Right atrium auricular region (tissue), 2 donors: ENCODE measurements around the gene GFRA1. TPM values are rescaled to one million over a fixed set of nuclear protein-coding genes. Genes with fewer than 3 reads are reported as not detected.

Experiments
- DNase-seq: peaks from one replicate; pipeline ENCODE4 v3.0.0-alpha.2; 2019; ENCODE audit warnings: low spot score
- H3K27ac ChIP-seq, 2 donors: fragments of 200-600 bp; sonication (generic); 1 replicate in 1 of 2; 2 replicates in 1 of 2; pipeline ENCODE4 v1.5.1; 2016 to 2019
- H3K27me3 ChIP-seq, 2 donors: fragments of 200-600 bp; sonication (generic); one replicate each; pipeline versions ENCODE4 v1.5.1 to v1.6.0; 2017 to 2019
- H3K36me3 ChIP-seq: fragments of 200-600 bp; sonication (generic); one replicate; pipeline ENCODE4 v1.5.1; 2016
- H3K4me1 ChIP-seq, 2 donors: fragments of 200-600 bp; sonication (generic); one replicate each; pipeline versions ENCODE4 v1.5.1 to v1.6.0; 2017 to 2019
- H3K4me3 ChIP-seq, 2 donors: fragments of 200-600 bp; sonication (generic); 1 replicate in 1 of 2; 2 replicates in 1 of 2; pipeline ENCODE4 v1.5.1; 2017 to 2019; ENCODE audit warnings: mild to moderate bottlenecking in 1 of 2, moderate library complexity in 1 of 2
- H3K9me3 ChIP-seq, 2 donors: fragments of 200-600 bp; sonication (generic); one replicate each; pipeline ENCODE4 v1.5.1; 2019
- total RNA-seq, 2 donors: library from RNA; depleted of rRNA; stranded (reverse); fragments of >200 nt; gene quantifications; one replicate each; pipeline ENCODE4 v1.1.0, GENCODE V29; 2016
- TF ChIP-seq, protein P1 (sequence below), 2 donors: fragments of 200-600 bp; sonication (generic); IDR thresholded peaks; one replicate each; pipeline ENCODE4 v1.5.1; 2019; ENCODE audit warnings: antibody characterized with exemption in 2 of 2

The GFRA1 gene
- total RNA-seq, 2 donors from 2014 or later: 9.1 to 18.7 TPM

- Histone ChIP-seq H3K36me3 (no peaks in the 10 kb centered on the region), H3K27me3 (no peaks in the 10 kb centered on the region), H3K4me3 (no peak overlapping the region), H3K4me1 (no peaks in the 10 kb centered on the region), H3K9me3 (no peaks in the 10 kb centered on the region), H3K27ac (no peak overlapping the region)
- TF ChIP-seq, protein P1, sequence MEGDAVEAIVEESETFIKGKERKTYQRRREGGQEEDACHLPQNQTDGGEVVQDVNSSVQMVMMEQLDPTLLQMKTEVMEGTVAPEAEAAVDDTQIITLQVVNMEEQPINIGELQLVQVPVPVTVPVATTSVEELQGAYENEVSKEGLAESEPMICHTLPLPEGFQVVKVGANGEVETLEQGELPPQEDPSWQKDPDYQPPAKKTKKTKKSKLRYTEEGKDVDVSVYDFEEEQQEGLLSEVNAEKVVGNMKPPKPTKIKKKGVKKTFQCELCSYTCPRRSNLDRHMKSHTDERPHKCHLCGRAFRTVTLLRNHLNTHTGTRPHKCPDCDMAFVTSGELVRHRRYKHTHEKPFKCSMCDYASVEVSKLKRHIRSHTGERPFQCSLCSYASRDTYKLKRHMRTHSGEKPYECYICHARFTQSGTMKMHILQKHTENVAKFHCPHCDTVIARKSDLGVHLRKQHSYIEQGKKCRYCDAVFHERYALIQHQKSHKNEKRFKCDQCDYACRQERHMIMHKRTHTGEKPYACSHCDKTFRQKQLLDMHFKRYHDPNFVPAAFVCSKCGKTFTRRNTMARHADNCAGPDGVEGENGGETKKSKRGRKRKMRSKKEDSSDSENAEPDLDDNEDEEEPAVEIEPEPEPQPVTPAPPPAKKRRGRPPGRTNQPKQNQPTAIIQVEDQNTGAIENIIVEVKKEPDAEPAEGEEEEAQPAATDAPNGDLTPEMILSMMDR (IDR thresholded peaks at IDR 0.05): no peak
- no peak for DNase-seq
These were observed 192.5 kb downstream of the GFRA1 start for GRCh38 chr10:116080553-116080952.

DNA sequence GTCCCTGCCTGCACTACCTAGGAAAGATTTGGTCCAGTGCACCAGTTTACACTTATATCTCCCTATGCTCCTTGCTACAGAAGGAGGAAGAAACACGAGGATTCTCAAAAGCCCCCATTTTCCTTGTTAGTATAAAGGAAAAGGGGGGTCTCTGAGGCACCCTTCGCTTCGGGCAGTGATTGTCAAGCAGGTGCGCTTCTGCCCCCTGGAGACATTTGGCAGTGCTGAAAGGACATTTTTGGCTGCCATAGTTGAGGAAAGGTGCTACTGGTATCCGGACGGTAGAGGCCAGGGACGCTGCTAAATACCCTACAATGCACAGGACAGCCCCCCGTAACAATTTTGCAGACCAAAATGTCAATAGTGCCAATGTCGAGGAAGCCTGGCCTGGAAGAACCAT lies 193.7 kb downstream of the GFRA1 start:
- Histone ChIP-seq H3K9me3 (no peaks in the 10 kb centered on the region), H3K27ac (no peak overlapping the region)

DNA sequence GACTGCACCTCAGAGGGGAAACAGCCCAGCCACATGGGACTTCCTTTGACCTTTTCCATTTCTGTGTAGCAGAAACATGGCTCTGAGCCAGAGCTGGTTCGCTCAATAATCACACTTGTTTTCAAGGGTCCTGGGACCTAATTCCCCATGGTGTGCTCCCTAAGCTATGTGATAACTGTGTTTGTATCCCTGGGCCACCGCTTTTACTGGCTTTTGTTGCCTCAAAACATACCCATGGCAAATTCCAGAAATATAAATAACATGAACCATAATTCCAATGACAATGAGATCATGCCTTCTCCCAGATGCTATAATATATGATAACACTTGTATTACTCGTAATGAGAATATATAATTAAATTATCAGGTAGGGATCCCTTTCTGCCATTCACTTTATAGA lies 196.4 kb downstream of the GFRA1 start:
- TF ChIP-seq, protein P1 (IDR thresholded peaks at IDR 0.05): no peak

More for the DNA sequence above, 193.7 kb downstream of the GFRA1 start:
- Histone ChIP-seq H3K4me1 (no peaks in the 10 kb centered on the region), H3K4me3 (no peak overlapping the region), H3K36me3 (no peaks in the 10 kb centered on the region), H3K27me3 (no peaks in the 10 kb centered on the region)
- no peak for DNase-seq
- TF ChIP-seq, protein P1 (IDR thresholded peaks at IDR 0.05): no peak

DNA sequence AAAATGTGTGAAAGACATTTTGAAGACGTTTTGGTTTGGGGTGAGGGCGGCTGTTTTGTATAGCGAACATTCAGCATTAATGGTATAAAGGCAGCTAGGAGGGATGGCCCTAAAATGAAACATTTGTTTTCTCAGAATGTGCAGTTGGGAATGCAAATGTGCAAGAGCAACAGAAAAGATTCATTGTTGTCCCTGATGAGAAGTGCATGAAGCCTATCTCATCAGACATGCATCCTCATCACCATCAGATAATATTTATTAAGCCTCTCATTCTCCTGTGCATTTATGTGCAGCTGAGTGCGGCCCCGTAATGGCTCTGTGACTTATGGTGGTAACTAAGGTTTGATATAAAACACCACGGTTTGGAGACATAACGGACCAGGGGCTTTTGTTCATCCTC lies 199.5 kb downstream of the GFRA1 start:
- no peaks in the 10 kb centered on the region for H3K9me3 ChIP-seq

More for the DNA sequence above, 196.4 kb downstream of the GFRA1 start:
- Histone ChIP-seq H3K27me3 (no peaks in the 10 kb centered on the region), H3K4me3 (no peak overlapping the region), H3K27ac (no peak overlapping the region), H3K9me3 (no peaks in the 10 kb centered on the region), H3K36me3 (no peaks in the 10 kb centered on the region), H3K4me1 (no peaks in the 10 kb centered on the region)
- DNase-seq: no peak

GRCh38 chr10:116073001-116073400 lies 200.0 kb downstream of the GFRA1 start:
- H3K9me3 ChIP-seq: no peaks in the 10 kb centered on the region
- H3K4me1 ChIP-seq: no peaks in the 10 kb centered on the region
- no peak for DNase-seq

More for the DNA sequence above, 199.5 kb downstream of the GFRA1 start:
- Histone ChIP-seq H3K27ac (no peak overlapping the region), H3K36me3 (no peaks in the 10 kb centered on the region), H3K4me3 (no peak overlapping the region), H3K27me3 (no peaks in the 10 kb centered on the region), H3K4me1 (no peaks in the 10 kb centered on the region)
- TF ChIP-seq, protein P1 (IDR thresholded peaks at IDR 0.05): no peak
- no peak for DNase-seq

More at GRCh38 chr10:116073001-116073400, 200.0 kb downstream of the GFRA1 start:
- TF ChIP-seq, protein P1 (IDR thresholded peaks at IDR 0.05): no peak
- no peaks in the 10 kb centered on the region for H3K27me3 ChIP-seq
- H3K36me3 ChIP-seq: no peaks in the 10 kb centered on the region
- no peak overlapping the region for H3K27ac ChIP-seq
- H3K4me3 ChIP-seq: no peak overlapping the region
